Medulla oblongata (tissue), 1 donor: ENCODE data around the gene DDX54.
A peak's percentile ranks its signal among the peaks of the same experiment; 100 is the strongest.

ENCODE experiments used
- DNase-seq: peaks from one replicate; pipeline ENCODE4 v3.0.0-alpha.2; 2015; ENCODE audit errors: extremely low spot score

DDX54 gene

GRCh38 chr12:113185180-113186032 lies at the start of gene DDX54, which contains the start of gene RITA1:
Gene DDX54 (minus strand): TSS chr12:113185478. CDS start chr12:113185451, 27 bp downstream.
Gene RITA1 (plus strand): TSS chr12:113185721. CDS start chr12:113186747, 1,026 bp downstream.
- peak; percentile 68 for DNase-seq

- no peak for DNase-seq
Measured at GRCh38 chr12:113234483-113234882, 49.2 kb upstream of the DDX54 start.

GRCh38 chr12:113233967-113234366 lies 48.7 kb upstream of the DDX54 start:
- no peak for DNase-seq

GRCh38 chr12:113232840-113233585 lies 47.7 kb upstream of the DDX54 start:
- DNase-seq: peak; percentile 90

GRCh38 chr12:113232089-113232839 lies 47.0 kb upstream of the DDX54 start:
- DNase-seq: no peak

GRCh38 chr12:113231235-113232088 lies 46.2 kb upstream of the DDX54 start:
- DNase-seq: no peak

- no peak for DNase-seq
Measured at GRCh38 chr12:113230315-113231234, 45.3 kb upstream of the DDX54 start.

- no peak for DNase-seq
Measured at GRCh38 chr12:113228394-113229028, 43.2 kb upstream of the DDX54 start.

- DNase-seq: no peak
Measured at GRCh38 chr12:113227686-113228391, 42.6 kb upstream of the DDX54 start.

GRCh38 chr12:113226696-113227568 lies 41.7 kb upstream of the DDX54 start:
- DNase-seq: no peak

GRCh38 chr12:113224955-113225354 lies 39.7 kb upstream of the DDX54 start:
- DNase-seq: no peak

- DNase-seq: peak; percentile 90
Measured at GRCh38 chr12:113222730-113223531, 37.7 kb upstream of the DDX54 start.

GRCh38 chr12:113221997-113222729 lies 36.9 kb upstream of the DDX54 start:
- DNase-seq: no peak

GRCh38 chr12:113221181-113221996 lies 36.1 kb upstream of the DDX54 start, which contains the start of gene TPCN1:
Gene TPCN1 (plus strand): TSS chr12:113221464. CDS start chr12:113226853, 5,389 bp downstream.
- peak; percentile 100 for DNase-seq

- DNase-seq: no peak
Measured at GRCh38 chr12:113220593-113221180, 35.4 kb upstream of the DDX54 start.
